NCI-H128 (cell line): Measurements from ENCODE around the gene FGF2.
A peak's percentile ranks its signal among the peaks of the same experiment; 100 is the strongest.
"Not testable (repeated sequence)": the region's sequence is repeated elsewhere in the genome, so short reads cannot be mapped to it uniquely, and the experiment has no call there.

Experiments
- DNase-seq: peaks from one replicate; lab custom pipeline; 2025; ENCODE audit not compliant: unreplicated experiment; lab: John Stamatoyannopoulos, UW

The FGF2 gene

DNA sequence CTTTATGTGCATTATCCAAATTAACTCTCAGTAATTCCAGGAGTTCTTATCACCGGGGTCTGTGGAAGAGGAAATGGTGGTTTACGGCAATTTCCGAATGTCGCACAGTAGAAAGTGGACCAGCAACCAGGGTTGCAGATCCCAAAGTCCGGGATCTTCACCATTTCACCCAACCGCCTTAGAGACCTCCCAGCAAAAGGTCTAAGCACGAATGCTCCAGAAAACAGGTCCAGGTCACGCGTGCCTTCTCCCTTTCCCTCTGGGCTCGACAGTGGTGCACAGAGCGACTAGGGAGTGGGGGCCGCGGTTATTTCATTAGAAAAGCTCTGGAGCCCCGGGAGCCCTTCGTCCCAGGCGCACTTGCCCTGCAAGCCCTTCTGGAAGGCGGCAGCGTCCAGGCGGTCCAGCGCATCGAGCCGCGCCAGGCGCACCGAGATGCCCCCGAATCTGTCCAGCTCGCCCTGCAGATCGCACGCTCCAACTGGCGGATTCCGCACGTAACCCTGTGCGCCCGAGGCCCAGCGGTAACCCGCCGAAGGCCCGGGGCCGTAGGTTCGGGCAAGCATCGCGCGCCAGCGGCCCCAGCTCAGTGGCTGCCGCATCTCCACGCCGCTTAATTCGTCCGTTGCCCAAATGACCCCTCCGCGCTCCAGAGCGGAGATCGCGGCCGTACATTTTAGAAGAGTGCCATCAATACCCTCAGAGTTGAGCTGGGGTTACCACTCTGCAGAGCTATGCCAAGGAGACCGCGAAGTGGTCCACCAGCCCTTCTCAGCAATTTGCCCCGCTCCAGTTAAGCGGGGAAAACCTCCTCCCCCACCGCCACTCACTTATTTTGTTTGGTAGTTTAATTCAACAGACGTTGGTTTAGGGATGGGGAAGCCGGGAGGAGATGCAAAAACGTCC is 95.6 kb downstream of the FGF2 start, which contains the start of gene NUDT6:
Gene NUDT6 (minus strand): TSS at position 627 of the 906 bp plus-strand sequence. CDS start 25 bp downstream, at position 602.
- DNase-seq: peak; percentile 5

GRCh38 chr4:122922877-122923511 is 96.4 kb downstream of the FGF2 start:
- peak; percentile 41 for DNase-seq

- no peak for DNase-seq
These were observed 102.3 kb downstream of the FGF2 start for GRCh38 chr4:122928930-122929329.

DNA sequence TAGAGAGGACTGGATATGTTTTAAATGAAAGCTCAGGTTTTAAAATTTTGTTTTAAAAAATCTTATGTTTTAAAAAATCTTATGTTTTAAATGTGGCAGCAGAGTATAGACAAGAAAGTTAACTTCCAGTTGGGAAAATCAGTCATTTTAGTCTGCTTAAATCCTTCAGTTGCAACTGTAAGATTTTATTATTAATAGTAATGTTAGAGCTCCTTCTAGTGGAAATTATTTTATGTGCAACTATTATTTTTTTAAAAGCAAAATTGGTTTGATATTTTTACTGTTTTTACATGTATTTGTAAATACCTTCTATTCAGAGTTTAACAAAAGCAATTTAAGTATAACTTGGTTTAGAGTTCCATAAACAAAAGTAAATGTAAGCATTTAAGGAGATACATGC is 104.2 kb downstream of the FGF2 start:
- DNase-seq: no peak

DNA sequence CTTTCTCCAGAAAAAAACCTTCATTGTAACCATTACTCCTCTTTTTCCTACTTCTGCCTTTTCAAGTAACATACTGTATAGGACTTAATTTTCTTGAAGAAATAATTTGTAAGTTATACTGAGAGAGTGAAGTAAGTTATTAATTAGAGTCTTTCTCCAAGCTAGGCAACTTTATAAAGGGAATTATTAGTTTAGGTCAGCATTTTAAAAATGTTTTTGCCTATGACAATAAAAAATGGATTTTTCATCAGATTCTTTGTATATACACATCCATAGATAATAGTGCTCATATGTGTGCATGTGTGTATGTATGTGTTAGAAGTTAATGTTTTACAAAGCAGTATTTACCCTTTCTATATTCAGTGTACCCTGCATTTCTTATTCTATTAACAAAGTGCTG is 106.1 kb downstream of the FGF2 start:
- DNase-seq: no peak

- not testable (repeated sequence) for DNase-seq
These were observed 118.5 kb downstream of the FGF2 start for GRCh38 chr4:122945136-122945535.

DNA sequence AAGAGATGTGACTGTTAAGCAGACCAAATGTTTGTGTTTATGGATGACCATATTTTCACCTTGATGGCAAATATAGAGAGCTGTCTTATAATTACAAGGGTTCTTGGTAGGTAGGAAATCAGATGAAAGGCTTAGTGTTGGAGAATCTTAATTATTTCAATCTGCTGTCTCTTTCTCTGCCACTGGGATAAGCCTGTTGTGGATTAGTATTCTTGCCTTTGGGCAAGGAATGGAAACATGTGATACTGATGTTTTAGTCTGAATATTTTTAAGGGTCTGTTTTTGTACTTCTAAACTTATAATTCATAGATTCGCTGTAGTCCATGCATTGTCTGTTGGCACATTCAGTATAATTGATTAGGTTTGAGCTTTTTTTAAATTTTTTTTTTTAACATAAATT is 119.5 kb downstream of the FGF2 start:
- no peak for DNase-seq
